HG03159 (cell line): ENCODE results near the gene TLR6.
A peak's percentile ranks its signal among the peaks of the same experiment; 100 is the strongest.

ENCODE experiments used
- ATAC-seq: cut with Tn5 transposase; IDR thresholded peaks from one replicate; pipeline ENCODE4 v1.9.1; 2021; ENCODE audit warnings: mild to moderate bottlenecking, moderate library complexity; ENCODE audit not compliant: unreplicated experiment

Gene TLR6

DNA sequence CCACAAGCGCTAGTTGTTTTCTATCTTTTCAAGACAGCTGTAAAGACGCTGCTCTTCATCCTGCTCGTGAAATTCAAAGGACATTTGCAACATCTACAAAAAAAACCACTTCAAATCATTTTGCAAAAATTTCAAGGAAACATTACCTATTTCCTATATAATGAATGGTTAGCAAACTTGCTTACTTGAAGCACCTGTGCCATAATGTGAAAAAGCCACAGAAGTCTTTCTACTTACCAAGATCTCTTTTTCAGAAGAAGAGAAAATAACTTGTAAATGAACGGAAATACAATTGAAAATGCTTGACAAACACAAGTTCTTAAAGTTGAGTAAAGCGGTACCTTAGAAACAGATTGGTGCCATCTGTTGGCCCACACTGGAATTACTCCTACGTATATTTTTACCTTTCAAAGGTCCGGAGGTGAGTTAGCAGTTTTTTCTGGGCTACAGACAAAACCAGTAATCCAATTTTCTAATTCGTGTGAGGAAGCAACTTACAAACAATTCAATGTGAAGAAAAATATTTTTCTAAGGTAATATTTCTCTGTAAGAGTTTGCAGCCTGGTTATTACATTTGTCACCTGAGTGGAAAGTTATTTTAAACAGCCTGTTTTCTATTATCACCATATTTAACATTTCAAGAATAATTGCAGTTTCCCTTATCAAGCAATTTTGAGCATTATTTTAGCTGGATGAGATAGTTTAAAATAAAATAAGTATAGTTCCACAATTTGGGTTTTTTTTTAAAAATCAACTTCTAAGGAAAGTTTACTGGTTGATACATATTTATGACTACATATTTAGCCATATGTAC lies at the start of gene TLR6:
Gene TLR6 (minus strand): TSS at position 294 of the 814 bp plus-strand sequence. CDS start 27,344 bp downstream, outside the sequence.
- peak; percentile 41 for ATAC-seq

- no peak for ATAC-seq
Observed at GRCh38 chr4:38905652-38906385, 49.2 kb upstream of the TLR6 start.

GRCh38 chr4:38904682-38905081 lies 48.1 kb upstream of the TLR6 start:
- ATAC-seq = no peak

GRCh38 chr4:38904090-38904666 lies 47.6 kb upstream of the TLR6 start:
- ATAC-seq = no peak

DNA sequence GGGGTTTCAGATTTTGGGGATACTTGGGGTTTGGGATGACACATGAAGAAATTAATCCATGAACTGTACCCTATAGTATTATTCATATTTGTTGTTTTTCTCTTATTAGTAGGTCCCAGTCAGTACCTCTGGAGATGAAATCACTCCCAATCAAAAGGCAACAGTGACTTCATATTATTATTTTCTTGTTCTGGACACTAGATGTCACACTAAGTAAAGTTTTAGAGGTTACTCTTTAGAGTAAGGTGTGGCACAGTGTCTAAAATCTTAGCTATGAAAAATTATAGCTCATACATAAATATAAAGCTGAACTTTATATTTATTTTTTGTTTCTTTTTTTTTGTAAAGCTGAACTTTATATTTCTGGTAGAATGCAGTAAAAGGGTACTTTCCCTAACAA lies 46.1 kb upstream of the TLR6 start:
- ATAC-seq = peak; percentile 58

DNA sequence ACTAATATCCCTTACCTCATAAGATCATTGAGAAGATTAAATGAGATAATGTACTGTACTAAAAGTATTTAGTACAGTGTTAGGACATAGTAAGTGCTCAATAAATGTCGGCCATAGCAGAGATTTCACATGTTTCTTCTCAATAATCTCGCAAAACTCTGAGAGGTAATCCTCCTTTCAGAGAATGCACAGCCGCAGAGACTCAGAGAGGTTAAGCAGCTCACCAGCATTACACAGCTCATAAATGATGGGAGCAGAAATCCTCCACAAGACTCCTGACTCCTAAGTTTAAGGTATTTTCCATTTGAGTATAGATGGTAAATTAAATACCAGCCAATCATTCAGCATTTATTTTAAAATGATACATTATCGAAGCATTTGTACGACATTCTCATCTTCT lies 45.6 kb upstream of the TLR6 start:
- no peak for ATAC-seq

GRCh38 chr4:38898245-38898644 lies 41.6 kb upstream of the TLR6 start:
- ATAC-seq = no peak

GRCh38 chr4:38896940-38897339 lies 40.3 kb upstream of the TLR6 start:
- no peak for ATAC-seq

- ATAC-seq = no peak
Observed at GRCh38 chr4:38894322-38894982, 37.8 kb upstream of the TLR6 start.

DNA sequence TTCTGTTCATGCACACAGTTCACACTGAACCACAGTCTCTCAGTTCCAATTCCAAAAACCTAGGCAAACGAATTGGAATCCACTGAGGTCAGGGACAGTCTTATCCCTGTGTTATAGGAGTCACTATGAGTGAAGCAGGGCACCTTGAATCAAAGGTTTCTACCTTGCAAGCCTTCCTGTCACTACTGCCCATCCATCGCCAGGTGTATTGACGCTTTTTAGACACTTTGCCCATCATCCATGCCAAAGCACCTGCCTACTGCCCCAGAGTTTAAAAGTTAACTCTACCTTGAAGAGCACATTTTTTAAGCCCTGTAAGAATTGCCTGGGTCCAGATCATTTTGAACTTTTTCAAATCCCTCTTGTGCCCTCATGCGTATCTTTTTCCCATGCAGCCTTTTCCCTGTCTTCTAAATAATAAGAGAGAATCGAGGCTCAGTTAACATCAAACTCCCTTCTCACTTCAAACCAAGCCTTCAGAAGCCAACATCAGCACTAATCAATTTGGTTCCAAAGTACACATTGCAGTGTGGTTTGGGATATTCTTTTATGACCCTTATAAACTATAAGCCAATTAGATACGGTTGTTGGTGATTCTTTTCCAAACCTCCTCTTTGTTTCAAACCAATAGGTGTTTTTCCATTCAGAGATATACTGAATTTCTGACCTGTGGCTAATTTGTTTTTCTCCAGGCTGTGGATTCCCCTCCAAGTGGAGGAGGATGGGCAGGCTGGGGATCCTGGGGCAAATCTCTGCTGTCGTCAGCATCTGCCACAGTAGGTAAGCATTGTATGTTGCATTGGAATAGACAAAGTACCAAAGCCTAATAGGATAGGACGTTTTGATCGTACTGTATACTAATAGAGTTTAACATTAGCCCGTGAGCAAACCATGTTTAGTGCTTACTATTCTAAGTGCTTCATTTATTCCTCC lies 34.7 kb upstream of the TLR6 start:
- no peak for ATAC-seq

DNA sequence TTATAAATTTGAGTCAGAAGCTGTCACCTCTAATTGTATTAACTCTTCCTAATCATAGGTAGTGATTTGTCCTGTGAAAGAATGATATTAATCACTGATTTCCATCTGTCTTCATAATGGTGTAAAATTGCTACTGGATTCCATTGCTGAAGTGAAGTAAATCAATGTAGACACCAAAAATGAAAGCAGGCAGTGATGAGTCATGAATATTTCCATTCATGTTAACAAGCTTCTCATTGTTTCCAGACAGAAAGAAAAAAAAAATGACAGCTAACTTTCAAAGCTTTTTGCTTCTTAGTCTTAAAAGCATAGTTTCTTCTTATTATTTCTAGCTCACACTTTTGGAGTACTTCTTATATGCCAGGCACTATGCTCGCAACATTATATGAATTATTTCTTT lies 32.5 kb upstream of the TLR6 start:
- no peak for ATAC-seq

GRCh38 chr4:38884254-38884653 lies 27.6 kb upstream of the TLR6 start:
- no peak for ATAC-seq

- ATAC-seq = no peak
Observed at GRCh38 chr4:38876636-38877035, 20.0 kb upstream of the TLR6 start.

DNA sequence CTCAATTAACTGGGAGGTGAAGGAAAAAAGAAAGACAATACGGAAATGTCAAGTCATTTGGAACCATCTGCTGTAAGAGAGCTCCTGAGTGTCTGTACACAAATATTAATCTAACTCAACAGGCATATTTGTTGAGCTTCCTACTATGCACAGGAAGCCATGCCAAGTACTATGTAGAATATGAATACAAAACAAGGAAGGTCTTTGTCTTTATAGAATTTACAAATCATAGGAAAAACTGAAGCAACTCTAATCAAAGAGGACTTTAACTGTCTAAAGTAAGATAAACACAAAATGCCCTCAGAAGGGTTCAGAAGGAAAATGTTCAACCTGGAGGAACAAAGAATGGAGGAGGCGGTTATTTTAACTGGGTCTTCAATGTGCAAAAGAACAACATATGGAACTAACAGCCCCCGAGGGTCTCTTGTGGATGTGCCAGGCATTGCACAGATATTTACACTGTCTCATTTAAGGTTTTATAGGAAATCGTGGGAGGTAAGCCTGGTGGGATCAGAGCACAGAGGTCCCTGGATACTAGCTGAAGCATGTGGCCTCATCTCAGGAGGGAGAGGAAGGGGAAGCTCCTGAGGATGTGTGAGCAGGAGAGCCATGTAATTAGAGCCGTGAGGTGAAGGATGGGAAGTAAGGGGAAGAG lies 16.8 kb upstream of the TLR6 start:
- ATAC-seq = no peak

DNA sequence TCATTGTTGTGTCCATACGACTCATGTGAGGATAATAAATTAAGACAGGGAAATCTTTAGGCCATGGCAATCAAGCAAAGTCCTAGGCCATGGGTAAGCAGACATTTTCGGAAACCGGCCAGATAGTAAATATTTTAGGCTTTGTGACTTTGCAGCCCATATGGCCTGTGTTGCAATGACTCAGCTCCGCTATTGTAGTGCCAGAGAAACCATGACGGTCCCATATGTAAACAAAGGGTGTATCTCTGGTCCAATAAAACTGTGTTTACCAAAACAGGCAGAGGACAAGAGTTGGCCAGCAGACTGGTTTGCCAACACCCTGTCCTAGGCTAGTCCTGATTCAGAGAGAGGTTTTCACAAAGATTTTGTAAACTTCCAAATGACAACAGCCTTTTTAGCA lies 16.0 kb upstream of the TLR6 start:
- ATAC-seq = no peak

DNA sequence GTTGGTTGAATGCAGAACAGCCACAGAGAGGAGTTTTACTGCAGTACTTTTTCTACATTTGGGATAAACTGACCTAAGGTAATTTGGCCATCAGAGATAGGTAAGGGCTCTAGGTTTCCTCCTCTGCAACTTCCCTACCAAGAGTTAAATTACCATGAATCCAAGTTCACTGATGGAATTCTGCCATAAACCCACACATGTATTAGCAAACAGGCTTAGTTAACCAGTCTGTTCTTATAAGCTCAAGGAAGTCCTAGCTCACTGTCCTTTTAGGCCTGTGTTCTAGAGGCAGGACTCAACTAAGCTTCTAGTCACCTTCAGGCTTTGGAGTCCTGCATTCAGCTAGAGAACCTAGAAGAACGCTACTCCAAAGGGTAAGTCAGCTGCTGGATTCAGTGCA lies 15.0 kb upstream of the TLR6 start:
- no peak for ATAC-seq

- ATAC-seq = no peak
Observed at GRCh38 chr4:38870098-38870808, 13.6 kb upstream of the TLR6 start.

DNA sequence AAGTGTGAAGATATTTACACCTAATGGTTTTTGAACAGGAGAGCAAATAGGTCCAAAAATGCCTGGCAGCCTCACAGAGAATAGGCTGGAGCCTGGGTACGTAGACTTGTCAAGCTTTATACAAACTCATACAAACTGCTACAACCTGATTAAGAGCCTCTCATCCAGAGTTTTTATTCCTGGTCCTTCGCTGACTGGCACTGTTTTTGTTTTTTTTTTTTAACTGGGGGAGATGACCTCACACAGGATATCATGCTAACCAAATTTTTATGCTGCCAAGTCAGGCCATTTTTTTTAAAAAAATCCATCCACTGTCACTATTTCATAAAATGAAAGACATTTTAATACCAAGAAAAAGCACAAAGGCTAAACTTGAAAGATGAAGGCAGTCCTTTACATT lies 12.9 kb upstream of the TLR6 start:
- ATAC-seq = no peak
